Stimulated activated CD8-positive, alpha-beta memory T cell treated with anti-CD3 and anti-CD28 coated beads, Interleukin-12 subunit alpha, Interleukin-12 subunit beta, amount 100 ng/mL, for 24 hours (primary cell): ENCODE measurements around the gene EGR1.
"Not testable (repeated sequence)": the region's sequence is repeated elsewhere in the genome, so short reads cannot be mapped to it uniquely, and the experiment has no call there.

Experiments used
- DNase-seq: peaks from one replicate; pipeline ENCODE4 v3.0.0-alpha.2; 2020; ENCODE audit errors: extremely low read depth

EGR1 gene

DNA sequence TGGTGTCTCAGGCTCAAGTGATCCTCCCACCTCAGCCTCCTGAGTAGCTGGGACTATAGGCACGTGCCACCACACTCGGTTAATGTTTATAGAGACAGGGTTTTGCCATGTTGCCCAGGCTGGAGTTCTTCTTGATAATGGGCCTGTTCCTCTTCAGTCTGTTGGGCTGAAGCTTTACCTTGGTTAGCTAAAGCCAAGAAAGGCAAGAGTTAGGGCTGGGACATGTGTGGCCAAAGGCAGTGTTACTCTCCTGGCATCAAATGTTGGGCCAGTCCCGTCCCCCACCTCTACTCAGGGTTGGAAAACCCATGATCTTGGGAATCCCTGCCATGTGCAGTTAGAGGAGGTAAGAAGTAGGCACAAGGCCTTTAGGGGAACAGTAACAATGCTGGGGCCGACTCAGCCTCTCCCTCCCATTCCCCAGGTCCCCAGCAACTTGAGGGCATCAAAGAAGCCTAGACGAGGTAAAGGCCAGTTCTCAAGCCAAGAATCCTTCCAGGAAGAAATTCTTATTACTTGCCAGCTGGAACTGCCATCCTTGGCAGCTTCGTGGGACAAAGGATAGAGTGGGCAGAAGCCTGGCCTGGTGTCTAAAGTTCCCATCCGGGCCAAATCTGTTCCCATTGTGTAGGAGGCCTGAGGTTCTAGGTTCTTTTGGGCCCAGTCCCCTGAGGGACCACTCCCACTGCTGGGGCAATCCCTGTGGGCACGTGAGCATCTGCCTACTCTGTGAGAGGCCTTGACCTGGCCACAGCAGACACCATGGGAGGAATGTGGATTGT lies 4.5 kb downstream of the EGR1 start:
- no peak for DNase-seq

GRCh38 chr5:138470322-138471051 lies 5.2 kb downstream of the EGR1 start:
- DNase-seq = no peak

DNA sequence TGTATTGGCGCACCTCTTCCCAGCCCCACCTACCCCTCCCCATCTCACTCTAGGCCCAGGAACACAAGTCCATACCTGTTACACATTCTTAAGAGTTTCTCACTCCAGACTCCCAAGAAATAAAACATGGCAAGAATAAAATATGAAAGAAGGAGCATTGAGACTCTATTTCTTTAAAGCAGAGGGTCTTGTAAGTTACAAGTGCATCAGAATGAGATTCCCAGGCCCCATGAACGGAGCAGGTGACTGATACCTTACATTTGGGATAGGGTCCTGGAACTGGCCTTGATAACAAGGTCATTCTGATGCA lies 5.7 kb downstream of the EGR1 start:
- no peak for DNase-seq

DNA sequence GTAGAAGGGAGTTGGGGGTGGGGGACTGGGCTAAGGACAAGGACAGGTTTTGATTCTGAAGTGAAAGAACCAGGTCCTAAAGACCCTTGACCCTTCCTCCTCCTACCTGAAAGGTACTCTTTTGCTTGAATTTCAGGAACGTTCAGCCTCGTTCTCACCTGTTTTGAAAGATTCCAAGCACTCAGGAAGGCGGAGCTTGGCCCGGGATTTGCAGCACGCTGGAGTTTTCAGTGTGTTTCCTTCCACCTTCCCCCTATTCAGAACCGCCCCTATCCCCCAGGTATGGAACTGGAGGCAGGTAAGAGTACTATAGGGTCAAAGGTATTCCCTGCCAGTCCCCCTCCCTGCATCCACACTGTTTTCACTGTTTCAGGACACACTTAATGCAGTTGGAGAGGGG lies 7.1 kb downstream of the EGR1 start:
- DNase-seq = no peak

- DNase-seq = not testable (repeated sequence)
Measured at GRCh38 chr5:138473151-138473550, 7.9 kb downstream of the EGR1 start.

DNA sequence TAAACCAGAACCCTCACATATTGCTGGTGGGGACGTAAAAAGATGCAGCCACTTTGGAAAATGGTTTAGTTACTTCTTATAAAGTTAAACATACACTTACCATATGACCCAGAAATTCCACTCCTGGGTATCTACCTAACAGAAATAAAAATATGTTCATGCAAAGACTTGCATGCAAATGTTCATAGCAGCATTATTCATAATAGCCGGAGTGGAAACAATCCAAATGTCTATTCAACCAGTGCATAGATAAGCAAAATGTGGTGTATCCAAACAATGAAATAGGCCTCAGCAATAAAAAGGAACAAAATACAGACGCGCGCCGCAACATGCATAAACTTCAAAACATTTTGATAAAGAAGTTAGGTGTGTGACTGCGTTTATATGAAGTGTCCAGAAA lies 11.6 kb downstream of the EGR1 start:
- DNase-seq = no peak

- DNase-seq = no peak
Measured at GRCh38 chr5:138482638-138483037, 17.4 kb downstream of the EGR1 start.

DNA sequence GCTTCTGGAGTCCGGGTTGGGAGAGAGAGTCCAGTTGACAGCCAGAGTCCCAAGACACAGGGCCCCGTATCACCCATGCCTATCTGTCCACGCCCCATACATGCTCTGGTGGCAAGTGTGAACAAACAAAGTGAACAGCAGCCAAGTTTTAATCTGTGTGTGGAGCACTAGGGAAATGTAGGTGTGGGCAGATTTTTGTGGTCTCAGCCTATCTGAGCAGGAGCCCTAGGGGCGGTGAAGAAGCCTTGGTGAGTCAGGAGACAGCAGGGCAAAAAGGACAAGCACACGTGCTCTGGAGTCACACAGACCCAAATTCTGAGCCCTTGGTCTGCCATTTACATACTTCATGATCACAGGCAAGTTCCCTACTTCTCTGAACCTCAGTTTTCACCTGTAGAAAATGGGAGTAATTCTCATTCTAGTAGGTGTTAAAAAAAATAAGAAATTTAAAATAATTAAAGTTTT lies 23.2 kb downstream of the EGR1 start:
- DNase-seq = no peak

GRCh38 chr5:138489683-138490061 lies 24.4 kb downstream of the EGR1 start:
- DNase-seq = no peak

DNA sequence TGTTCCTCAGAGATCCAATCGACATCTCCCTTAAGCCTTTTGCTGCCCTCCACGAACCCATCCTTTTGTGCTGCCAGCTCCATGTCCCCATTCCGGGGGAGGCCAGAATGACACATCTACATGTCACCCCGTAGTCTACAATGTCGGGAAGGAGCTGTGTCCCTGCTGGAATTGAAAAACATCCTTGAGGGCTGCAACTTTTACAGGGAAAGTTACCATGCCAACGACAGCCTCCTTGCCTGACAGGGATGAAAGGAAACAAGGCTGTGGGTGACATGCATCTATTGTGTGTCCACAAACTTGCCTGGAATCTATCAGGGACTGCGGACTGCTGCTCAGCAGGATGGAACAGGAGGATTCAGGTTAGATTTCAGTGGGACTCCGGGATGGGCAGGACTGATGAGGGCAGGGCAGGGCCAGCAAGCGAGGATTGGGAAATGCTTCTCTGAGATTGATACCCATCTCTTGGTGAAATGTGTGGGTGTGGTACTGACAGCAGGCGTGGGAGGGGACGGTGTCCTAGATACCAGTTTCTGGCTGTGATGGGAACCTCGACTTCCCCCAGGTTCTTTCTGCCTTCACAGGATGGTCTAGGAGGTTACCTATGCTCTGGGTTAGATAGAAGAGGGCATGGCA lies 25.5 kb downstream of the EGR1 start:
- no peak for DNase-seq

GRCh38 chr5:138491284-138491648 lies 26.0 kb downstream of the EGR1 start:
- DNase-seq = no peak

DNA sequence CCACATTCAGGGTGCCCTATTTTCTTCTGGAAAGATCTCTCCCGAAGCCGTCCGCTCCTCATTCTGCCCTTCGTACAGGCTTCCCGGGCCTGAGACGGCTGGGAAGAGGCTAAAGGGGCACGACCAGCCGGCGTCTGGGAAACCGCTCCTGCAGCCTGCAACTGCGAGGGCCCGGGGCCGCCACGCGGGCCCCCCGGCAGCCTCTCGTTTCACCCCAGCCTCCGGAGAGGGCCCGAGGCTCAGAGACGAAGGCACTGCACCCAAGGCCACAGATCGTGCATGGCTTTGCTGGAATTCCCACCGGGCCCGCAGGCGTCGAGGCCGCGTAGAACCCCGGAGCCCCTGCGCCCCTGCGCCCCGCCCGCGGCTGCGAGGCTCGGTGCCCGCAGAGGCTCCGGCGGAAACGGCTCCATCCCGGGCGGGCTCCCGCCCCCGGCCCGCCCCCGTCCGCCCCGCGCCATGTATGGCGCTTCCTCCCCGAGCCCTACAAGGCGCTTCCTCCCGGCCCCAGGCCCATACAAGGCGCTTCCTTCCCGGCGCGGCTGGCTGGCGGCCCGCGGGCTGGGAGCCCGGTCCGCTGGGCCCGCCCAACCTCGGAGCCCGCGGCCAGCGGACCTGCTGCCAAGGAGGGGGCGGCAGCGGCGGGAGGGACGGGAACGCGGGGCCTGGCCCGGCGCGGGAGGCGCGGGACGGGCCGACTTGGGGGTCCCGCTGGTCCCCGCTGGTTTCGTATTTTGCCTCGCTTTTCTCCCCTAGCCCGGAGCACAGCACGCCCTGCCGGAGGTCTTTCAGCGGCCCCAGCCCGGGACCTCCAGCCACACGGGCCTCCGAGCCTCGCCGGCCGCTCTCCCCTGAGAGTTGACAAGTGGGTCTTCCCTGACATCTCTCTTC lies 26.6 kb downstream of the EGR1 start:
- peak; percentile 62 for DNase-seq

- no peak for DNase-seq
Measured at GRCh38 chr5:138492560-138493045, 27.3 kb downstream of the EGR1 start.

GRCh38 chr5:138495351-138495750 lies 30.1 kb downstream of the EGR1 start:
- DNase-seq = no peak

- no peak for DNase-seq
Measured at GRCh38 chr5:138498376-138498775, 33.1 kb downstream of the EGR1 start.

DNA sequence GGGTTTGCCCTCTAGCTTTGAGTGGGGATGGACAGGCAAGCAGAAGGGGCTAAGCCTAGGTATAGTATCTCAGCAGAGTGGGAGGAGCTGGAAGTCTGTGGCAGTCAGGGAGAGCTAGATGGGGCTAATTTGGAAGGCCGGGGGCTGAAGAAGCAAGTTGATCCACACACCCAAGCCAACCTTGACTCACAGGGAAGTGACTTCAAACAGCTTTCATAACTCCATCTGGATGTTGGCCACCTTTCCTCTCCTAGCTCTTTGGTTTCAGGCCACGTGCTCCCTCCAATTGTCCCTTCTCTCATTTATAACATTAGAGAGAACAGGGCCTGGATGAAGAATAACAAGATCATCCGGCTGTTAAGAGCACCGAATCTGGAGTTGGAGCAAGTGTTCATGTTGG lies 36.8 kb downstream of the EGR1 start:
- no peak for DNase-seq

GRCh38 chr5:138502521-138502920 lies 37.2 kb downstream of the EGR1 start:
- no peak for DNase-seq

GRCh38 chr5:138503487-138504270 lies 38.4 kb downstream of the EGR1 start:
- DNase-seq = no peak

DNA sequence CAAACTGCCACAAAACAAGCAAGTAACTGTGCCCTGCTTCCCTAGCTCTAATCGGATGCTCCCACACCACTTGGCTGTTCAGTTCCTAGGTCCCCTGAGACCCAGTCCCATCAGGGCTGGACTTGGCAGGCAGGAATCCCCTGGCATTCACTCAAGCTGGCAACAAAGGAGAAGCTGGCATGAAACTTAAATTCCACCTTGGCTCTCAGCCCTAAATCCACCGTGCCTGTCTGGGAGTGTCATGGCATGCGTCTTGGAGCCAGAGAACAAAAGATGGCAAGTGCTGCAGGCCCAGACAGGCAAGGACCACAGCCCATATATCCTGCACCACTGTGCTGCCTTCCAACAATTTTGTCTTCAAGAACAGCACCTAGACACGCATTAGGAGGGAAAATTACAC lies 39.5 kb downstream of the EGR1 start:
- no peak for DNase-seq

DNA sequence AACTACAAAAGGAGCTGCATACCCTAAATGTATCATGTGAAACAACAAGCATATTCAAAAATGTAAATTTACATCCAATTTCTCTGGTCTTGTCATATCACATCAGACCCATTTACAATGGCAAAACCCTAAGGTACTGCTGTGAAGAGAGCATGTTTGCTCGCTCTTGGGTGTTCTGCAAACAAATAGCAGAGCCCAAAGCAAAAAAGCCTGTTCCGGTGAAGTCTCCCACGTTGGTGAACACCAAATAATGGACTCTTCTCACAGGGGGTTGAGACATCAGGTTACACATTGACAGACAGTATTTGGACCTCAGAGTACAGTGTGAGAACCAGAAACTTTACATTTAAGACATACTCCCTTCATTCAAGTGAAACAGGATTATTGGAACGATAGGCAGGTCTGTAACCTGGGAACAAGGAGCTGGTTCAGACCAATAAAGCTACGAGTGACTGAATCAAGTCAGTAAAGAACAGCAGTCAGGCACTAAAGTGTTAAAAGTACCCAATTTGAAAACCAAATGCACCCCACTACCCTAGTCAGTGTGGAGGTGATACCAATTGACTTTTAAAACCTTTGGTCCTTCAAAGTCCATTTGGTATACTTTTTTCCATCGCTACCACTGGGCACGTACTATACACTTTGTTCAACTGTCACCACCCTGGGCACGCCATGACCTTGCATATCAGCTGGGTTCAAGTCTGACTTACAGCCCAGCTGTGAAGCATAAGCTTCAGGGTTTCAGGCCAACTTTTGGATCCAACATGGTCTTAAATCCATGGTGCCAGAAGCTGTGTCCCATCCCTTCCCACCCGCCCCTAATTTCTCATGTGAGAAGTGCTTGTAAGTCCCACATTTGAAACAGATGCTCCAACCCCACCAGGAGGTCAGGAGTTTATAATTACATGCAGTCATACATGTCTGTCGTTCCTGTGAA lies 41.4 kb downstream of the EGR1 start:
- DNase-seq = no peak
